Activated CD8-positive, alpha-beta T cell treated with anti-CD3 and anti-CD28 coated beads for 36 hours (primary cell): Measurements from ENCODE around the gene STAC3. TPM values are rescaled to one million over a fixed set of nuclear protein-coding genes. Genes with fewer than 3 reads are reported as not detected.

Experiments
- ATAC-seq: fragments of 200-7000 bp; cut with Tn5 transposase; one replicate; pipeline ENCODE4 v1.10.0; 2021; ENCODE audit warnings: mild to moderate bottlenecking, moderate library complexity
- CTCF ChIA-PET: fragments of 350-600 bp; sonication (Branson Sonifier 250); formaldehyde crosslinking; loops from one replicate; lab custom pipeline; 2021; ENCODE audit warnings: antibody characterized with exemption; lab: Charles Lee
- POLR2A ChIA-PET: fragments of 350-600 bp; sonication (Branson Sonifier 250); formaldehyde crosslinking; loops from one replicate; lab custom pipeline; 2021; ENCODE audit warnings: antibody characterized with exemption; lab: Charles Lee
- DNase-seq: peaks from one replicate; pipeline ENCODE4 v3.0.0-alpha.2; 2020
- H3K27ac Mint-ChIP-seq: one replicate; pipeline ENCODE4 v1.8.0; 2021; ENCODE audit warnings: mild to moderate bottlenecking, mixed read lengths
- H3K27me3 Mint-ChIP-seq: one replicate; pipeline ENCODE4 v1.8.0; 2021; ENCODE audit warnings: mixed read lengths
- H3K36me3 Mint-ChIP-seq: one replicate; pipeline ENCODE4 v1.8.0; 2021; ENCODE audit warnings: low read depth, mixed read lengths
- H3K4me1 Mint-ChIP-seq: one replicate; pipeline ENCODE4 v1.8.0; 2021; ENCODE audit warnings: low read depth, mixed read lengths
- H3K4me3 Mint-ChIP-seq: one replicate; pipeline ENCODE4 v1.8.0; 2021; ENCODE audit warnings: mild to moderate bottlenecking, moderate library complexity, mixed read lengths
- H3K9me3 Mint-ChIP-seq: one replicate; pipeline ENCODE4 v1.8.0; 2021; ENCODE audit warnings: mixed read lengths
- intact Hi-C: fragments of 100-400 bp; cut with micrococcal nuclease; formaldehyde crosslinking; loops from one replicate; pipeline ENCODE4 v1.10.0; 2022
- total RNA-seq, 2 experiments: library from RNA; stranded (reverse); gene quantifications; one replicate each; pipeline ENCODE4 v1.2.3, GENCODE V29; 2021
- TF ChIP-seq, protein P1 (sequence below): fragments of 200-600 bp; IDR thresholded peaks from one replicate; pipeline ENCODE4 v1.8.0; 2022; ENCODE audit warnings: antibody characterized with exemption, mild to moderate bottlenecking

Gene STAC3
- total RNA-seq, 2 experiments from 2014 or later = 1.7 to 2.1 TPM

DNA sequence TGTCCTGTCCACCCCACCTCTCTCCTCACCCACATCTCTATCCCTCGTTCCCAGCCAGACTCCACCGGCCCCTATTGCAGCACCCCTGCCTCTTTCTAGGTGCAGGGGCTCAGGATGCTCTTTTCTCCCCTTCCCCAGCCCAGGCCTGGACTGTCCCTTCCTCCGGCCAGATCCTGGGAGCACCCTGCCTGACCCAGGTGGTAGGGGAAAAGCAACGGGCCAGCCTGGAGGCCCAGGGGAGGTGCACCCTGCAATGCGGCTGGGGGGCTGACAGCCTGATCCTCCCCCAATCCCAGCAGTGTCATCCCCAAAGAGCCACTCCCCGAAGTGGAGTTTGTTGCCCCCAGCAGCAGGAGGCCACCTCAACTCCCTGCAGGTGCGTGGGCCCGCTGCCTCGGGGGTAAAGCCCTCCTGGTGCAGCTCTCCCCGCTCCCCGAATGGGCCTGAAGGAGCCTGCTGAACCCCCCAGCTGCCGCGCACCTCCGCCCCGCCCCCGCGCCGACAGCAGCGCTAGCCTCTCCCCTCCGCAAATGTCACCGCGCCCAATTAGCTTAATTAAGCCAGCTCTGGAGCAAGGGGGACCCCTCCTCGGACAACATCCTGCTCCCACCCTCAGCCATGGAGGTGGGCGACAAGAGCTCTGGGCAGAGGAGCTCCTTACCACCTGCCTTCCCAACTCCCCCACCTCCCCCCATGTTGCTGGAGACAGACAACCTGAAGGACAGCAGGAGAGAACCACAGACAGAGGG, 29.6 kb downstream of the STAC3 start:
- POLR2A ChIA-PET = interaction anchor here (1.1 to 12.7 kb wide), 3 partner anchors 9 to 237 kb away, joined by 3 to 238 read pairs (median 4); a partner anchor contains a TSS

DNA sequence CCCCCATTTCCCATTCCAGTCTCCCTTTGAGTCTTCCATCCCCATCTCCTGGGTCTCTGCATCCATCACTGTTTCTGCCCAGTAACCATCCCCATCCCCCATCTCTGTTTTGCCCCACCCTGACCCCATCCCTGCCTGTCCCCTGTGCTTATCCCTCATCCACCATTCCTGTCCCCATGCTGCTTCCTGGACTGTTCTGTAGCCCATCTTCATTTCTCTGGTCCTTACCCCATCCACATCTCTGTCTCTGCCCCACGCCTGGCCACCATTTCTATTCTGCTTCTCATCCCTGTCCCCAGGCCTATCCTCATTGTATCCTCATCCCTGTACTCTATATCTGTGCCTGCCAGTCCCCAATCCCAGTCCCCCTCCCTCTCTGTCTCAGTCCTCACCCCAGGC, 30.2 kb downstream of the STAC3 start:
- Mint-ChIP-seq H3K27ac (no peak overlapping the region), H3K4me3 (no peak overlapping the region), H3K9me3 (no peaks in the 10 kb centered on the region), H3K36me3 (peaks cover 3% of the 10 kb centered on the region), H3K27me3 (peaks cover 75% of the 10 kb centered on the region), H3K4me1 (peaks cover 45% of the 10 kb centered on the region)
- no peak for ATAC-seq
- TF ChIP-seq, protein P1, sequence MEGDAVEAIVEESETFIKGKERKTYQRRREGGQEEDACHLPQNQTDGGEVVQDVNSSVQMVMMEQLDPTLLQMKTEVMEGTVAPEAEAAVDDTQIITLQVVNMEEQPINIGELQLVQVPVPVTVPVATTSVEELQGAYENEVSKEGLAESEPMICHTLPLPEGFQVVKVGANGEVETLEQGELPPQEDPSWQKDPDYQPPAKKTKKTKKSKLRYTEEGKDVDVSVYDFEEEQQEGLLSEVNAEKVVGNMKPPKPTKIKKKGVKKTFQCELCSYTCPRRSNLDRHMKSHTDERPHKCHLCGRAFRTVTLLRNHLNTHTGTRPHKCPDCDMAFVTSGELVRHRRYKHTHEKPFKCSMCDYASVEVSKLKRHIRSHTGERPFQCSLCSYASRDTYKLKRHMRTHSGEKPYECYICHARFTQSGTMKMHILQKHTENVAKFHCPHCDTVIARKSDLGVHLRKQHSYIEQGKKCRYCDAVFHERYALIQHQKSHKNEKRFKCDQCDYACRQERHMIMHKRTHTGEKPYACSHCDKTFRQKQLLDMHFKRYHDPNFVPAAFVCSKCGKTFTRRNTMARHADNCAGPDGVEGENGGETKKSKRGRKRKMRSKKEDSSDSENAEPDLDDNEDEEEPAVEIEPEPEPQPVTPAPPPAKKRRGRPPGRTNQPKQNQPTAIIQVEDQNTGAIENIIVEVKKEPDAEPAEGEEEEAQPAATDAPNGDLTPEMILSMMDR = no peak
- intact Hi-C loops = no loop called here
- DNase-seq = no peak
- ChIA-PET POLR2A (interaction anchor here (1.1 to 12.7 kb wide), 2 partner anchors 10 to 17 kb away, joined by 4 to 238 read pairs; a partner anchor contains a TSS), CTCF (interaction anchor here (1.0 to 13.6 kb wide), 2 partner anchors 7 to 20 kb away, joined by 4 to 431 read pairs; a partner anchor contains a TSS)

More for the DNA sequence above, 29.6 kb downstream of the STAC3 start:
- DNase-seq (peak; percentile 49), ATAC-seq (no peak)
- H3K4me1 Mint-ChIP-seq = peaks cover 49% of the 10 kb centered on the region
- H3K36me3 Mint-ChIP-seq = peaks cover 3% of the 10 kb centered on the region
- TF ChIP-seq, protein P1 = no peak
- CTCF ChIA-PET = interaction anchor here (1.0 to 13.6 kb wide), 2 partner anchors 8 to 20 kb away, joined by 4 to 431 read pairs; a partner anchor contains a TSS
- intact Hi-C loops = no loop called here
- H3K27me3 Mint-ChIP-seq = peaks cover 75% of the 10 kb centered on the region
- no peak overlapping the region for H3K4me3 Mint-ChIP-seq
- no peak overlapping the region for H3K27ac Mint-ChIP-seq
- H3K9me3 Mint-ChIP-seq = no peaks in the 10 kb centered on the region

DNA sequence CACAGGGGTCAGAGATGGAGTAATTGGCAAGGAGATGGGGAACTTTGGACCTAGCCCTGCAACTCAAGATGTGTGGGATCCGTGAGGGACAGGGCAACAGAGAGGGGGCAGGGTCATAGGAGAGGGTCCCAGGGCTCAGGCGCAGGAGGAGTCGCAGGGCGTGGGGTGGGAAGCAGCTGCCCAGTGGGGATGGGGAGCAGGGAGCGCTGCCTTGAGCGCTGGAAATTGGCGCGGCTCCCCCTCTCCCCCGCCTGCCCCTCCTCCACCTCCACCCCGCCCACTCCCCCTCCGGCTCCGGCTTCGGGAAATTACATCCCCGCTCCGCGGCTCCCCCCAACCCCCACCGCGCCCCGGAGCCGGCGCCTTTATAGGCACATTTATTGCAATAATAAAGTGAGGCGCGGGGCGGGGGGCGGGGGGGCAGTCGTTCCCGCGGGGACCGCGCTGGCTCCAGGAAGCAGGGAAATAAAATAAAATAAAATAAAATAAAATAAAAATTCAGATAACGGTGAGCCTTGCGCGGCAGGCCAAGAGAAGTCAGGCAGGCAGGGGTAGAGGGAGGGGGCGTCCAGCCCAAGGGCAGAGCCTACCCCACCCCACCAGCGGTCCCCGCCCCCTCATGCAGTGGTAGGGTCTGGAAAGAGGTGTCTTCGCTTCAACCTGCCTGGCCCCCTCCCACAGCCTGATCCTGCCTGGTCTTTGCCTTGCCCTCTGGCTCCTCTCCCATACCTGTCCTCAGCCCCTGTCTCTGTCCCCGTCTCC, 30.8 kb downstream of the STAC3 start:
- no peak overlapping the region for H3K27ac Mint-ChIP-seq
- intact Hi-C loops = no loop called here
- H3K27me3 Mint-ChIP-seq = peaks cover 77% of the 10 kb centered on the region
- peaks cover 46% of the 10 kb centered on the region for H3K4me1 Mint-ChIP-seq
- H3K36me3 Mint-ChIP-seq = no peaks in the 10 kb centered on the region
- TF ChIP-seq, protein P1 = no peak
- CTCF ChIA-PET = interaction anchor here (1.5 to 8.8 kb wide), 3 partner anchors 8 to 96 kb away, joined by 3 to 397 read pairs (median 215); partner anchors contain the start of gene SHMT2
- H3K4me3 Mint-ChIP-seq = no peak overlapping the region
- DNase-seq (no peak), ATAC-seq (no peak)
- POLR2A ChIA-PET = interaction anchor here (1.7 to 8.2 kb wide), 2 partner anchors 9 to 20 kb away, joined by 8 to 99 read pairs; partner anchors contain the start of gene SHMT2
- no peaks in the 10 kb centered on the region for H3K9me3 Mint-ChIP-seq

DNA sequence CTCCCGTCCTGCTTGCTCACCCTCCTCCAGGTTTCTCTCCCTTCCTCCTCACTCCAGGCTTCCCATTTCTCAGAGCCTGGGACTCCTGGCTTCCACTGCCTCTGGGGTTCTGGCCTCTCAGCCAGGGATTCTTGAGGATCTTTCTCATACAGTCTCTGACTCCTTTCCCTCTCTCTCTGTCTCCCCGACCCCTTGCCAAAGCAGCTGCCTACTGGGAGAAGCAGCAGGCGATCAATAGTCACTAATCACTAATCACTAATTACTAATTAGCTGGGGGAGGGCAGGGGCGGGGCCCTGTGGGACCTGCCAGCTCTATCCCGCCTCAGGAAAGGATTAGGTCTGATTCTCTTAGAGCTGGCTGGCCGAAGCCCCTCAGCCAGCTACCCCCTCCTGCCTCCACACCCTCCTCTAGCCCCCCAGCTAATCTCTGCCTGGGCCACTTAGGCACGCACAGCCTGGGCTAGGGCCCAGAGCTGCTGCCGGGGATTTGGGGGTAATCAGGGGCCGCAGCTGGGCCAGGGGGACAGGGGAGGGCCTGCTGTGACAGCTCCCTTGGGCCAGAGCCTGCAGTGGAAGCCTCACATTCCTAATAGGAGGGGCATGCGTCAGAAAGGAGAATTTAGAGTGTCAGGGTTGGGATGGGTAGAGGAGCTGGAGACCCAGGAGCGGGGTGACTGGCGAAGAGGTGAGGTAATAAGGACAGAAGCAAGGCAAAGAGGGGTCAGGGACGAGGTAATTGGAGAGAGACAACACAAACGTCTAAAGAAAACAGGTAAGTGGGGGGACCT, 31.6 kb downstream of the STAC3 start:
- H3K9me3 Mint-ChIP-seq = no peaks in the 10 kb centered on the region
- ChIA-PET CTCF (interaction anchor here (1.5 to 8.8 kb wide), 3 partner anchors 9 to 95 kb away, joined by 3 to 397 read pairs (median 215); partner anchors contain the start of gene SHMT2), POLR2A (interaction anchor here (1.7 to 8.2 kb wide), 2 partner anchors 10 to 20 kb away, joined by 8 to 99 read pairs; partner anchors contain the start of gene SHMT2)
- H3K27ac Mint-ChIP-seq = no peak overlapping the region
- H3K27me3 Mint-ChIP-seq = peaks cover 77% of the 10 kb centered on the region
- peaks cover 48% of the 10 kb centered on the region for H3K4me1 Mint-ChIP-seq
- no peak for DNase-seq
- TF ChIP-seq, protein P1 = no peak
- no peak for ATAC-seq
- intact Hi-C loops = no loop called here
- H3K4me3 Mint-ChIP-seq = no peak overlapping the region
- H3K36me3 Mint-ChIP-seq = no peaks in the 10 kb centered on the region
